ENCODE results near the gene NHERF1. TPM values are rescaled to one million over a fixed set of nuclear protein-coding genes. Genes with fewer than 3 reads are reported as not detected.

NHERF1 gene
- total and polyA plus RNA-seq, 2 of the 13 experiments (the other 11 are each of a cell fraction or from before 2014, with no cell fraction given) = 169 to 269 TPM

- TF ChIP-seq CTCF (CRISPR knock-in tag; IDR thresholded peaks at IDR 0.05) (peak; percentile 55), DZIP1 (CRISPR knock-in tag; IDR thresholded peaks at IDR 0.05) (no peak), ZNF12 (CRISPR knock-in tag; IDR thresholded peaks at IDR 0.05) (peak; percentile 66; the same call in 1 of the 2 replicates), ZNF18 (CRISPR knock-in tag; IDR thresholded peaks at IDR 0.05; ENCODE audit: insufficient replicate concordance) (no peak), TSC22D2 (CRISPR knock-in tag; IDR thresholded peaks at IDR 0.05; ENCODE audit: borderline replicate concordance) (0 out of 2 replicates have a peak, but pooled peaks have one; percentile 51), KDM3A (CRISPR knock-in tag; IDR thresholded peaks at IDR 0.05; ENCODE audit: low read depth) (peak; percentile 93; the same call in 1 of the 2 replicates), ZHX1 (CRISPR knock-in tag; IDR thresholded peaks at IDR 0.05; ENCODE audit: low read depth) (0 out of 2 replicates have a peak, but pooled peaks have one; percentile 24), HMG20B (CRISPR knock-in tag; conservative IDR thresholded peaks at IDR 0.05) (peak; percentile 64), TCF7L2 (IDR thresholded peaks at IDR 0.05; ENCODE audit: low read depth, low read length) (no peak), ETS1 (CRISPR knock-in tag; IDR thresholded peaks at IDR 0.05) (no peak), IKZF5 (CRISPR knock-in tag; IDR thresholded peaks at IDR 0.05) (peak; percentile 95), NFYB (CRISPR knock-in tag; IDR thresholded peaks at IDR 0.05) (peak; percentile 20; the same call in 1 of the 2 replicates), ZNF543 (CRISPR knock-in tag; IDR thresholded peaks at IDR 0.05) (peak; percentile 47; the same call in 1 of the 2 replicates)
Measured at GRCh38 chr17:74763565-74764387, 15.3 kb downstream of the NHERF1 start (continued).
